ENCODE results near the gene SMARCA2. TPM values are rescaled to one million over a fixed set of nuclear protein-coding genes. Genes with fewer than 3 reads are reported as not detected.

Gene SMARCA2
- total and polyA plus RNA-seq, 9 donors: 78.4 to 149 (median 95.6) TPM

- Histone ChIP-seq H3K4me3 (ENCODE audit: low read length) (no peak overlapping the region), H3K36me3 (ENCODE audit: control insufficient read depth, insufficient read depth, low read length) (peaks cover 15% of the 10 kb centered on the region), H3K9me3 (replicated peaks; ENCODE audit: control insufficient read depth, low read depth, low read length) (peaks cover 4% of the 10 kb centered on the region), H3K4me1 (ENCODE audit: control insufficient read depth, insufficient read depth, low read length) (no peaks in the 10 kb centered on the region), H3K27ac (ENCODE audit: low read length) (no peak overlapping the region), H3K27me3 (ENCODE audit: control insufficient read depth, insufficient read depth, low read length) (no peaks in the 10 kb centered on the region)
- no CpG with 5 or more reads among the region's 2 CpGs for WGBS (ENCODE audit: insufficient coverage)
- DNase-seq: no peak
Observed at GRCh38 chr9:2196757-2197156, 181.6 kb downstream of the SMARCA2 start.

GRCh38 chr9:2198956-2199635, 183.9 kb downstream of the SMARCA2 start:
- Histone ChIP-seq H3K4me3 (ENCODE audit: low read length) (no peak overlapping the region), H3K4me1 (ENCODE audit: control insufficient read depth, insufficient read depth, low read length) (no peaks in the 10 kb centered on the region), H3K9me3 (replicated peaks; ENCODE audit: control insufficient read depth, low read depth, low read length) (peaks cover 4% of the 10 kb centered on the region), H3K27ac (ENCODE audit: low read length) (no peak overlapping the region), H3K36me3 (ENCODE audit: control insufficient read depth, insufficient read depth, low read length) (peaks cover 10% of the 10 kb centered on the region), H3K27me3 (ENCODE audit: control insufficient read depth, insufficient read depth, low read length) (no peaks in the 10 kb centered on the region)
- DNase-seq: no peak
- WGBS (ENCODE audit: insufficient coverage): 71% methylated on average over 1 of the region's 4 CpGs

- Histone ChIP-seq H3K36me3 (ENCODE audit: control insufficient read depth, insufficient read depth, low read length) (peaks cover 7% of the 10 kb centered on the region), H3K27me3 (ENCODE audit: control insufficient read depth, insufficient read depth, low read length) (no peaks in the 10 kb centered on the region), H3K4me3 (ENCODE audit: low read length) (no peak overlapping the region), H3K4me1 (ENCODE audit: control insufficient read depth, insufficient read depth, low read length) (no peaks in the 10 kb centered on the region), H3K9me3 (replicated peaks; ENCODE audit: control insufficient read depth, low read depth, low read length) (peaks cover 4% of the 10 kb centered on the region), H3K27ac (ENCODE audit: low read length) (no peak overlapping the region)
- DNase-seq: no peak
- 88% methylated on average over 5 of the region's 7 CpGs for WGBS (ENCODE audit: insufficient coverage)
Observed at GRCh38 chr9:2199999-2200796, 185.1 kb downstream of the SMARCA2 start.

- Histone ChIP-seq H3K27me3 (ENCODE audit: control insufficient read depth, insufficient read depth, low read length) (no peaks in the 10 kb centered on the region), H3K36me3 (ENCODE audit: control insufficient read depth, insufficient read depth, low read length) (no peaks in the 10 kb centered on the region), H3K9me3 (replicated peaks; ENCODE audit: control insufficient read depth, low read depth, low read length) (no peaks in the 10 kb centered on the region), H3K4me1 (ENCODE audit: control insufficient read depth, insufficient read depth, low read length) (no peaks in the 10 kb centered on the region), H3K4me3 (ENCODE audit: low read length) (no peak overlapping the region), H3K27ac (ENCODE audit: low read length) (no peak overlapping the region)
- no CpG with 5 or more reads among the region's 4 CpGs for WGBS (ENCODE audit: insufficient coverage)
- DNase-seq: no peak
Observed at GRCh38 chr9:2208465-2208864, 193.3 kb downstream of the SMARCA2 start.

- Histone ChIP-seq H3K27ac (ENCODE audit: low read length) (no peak overlapping the region), H3K36me3 (ENCODE audit: control insufficient read depth, insufficient read depth, low read length) (no peaks in the 10 kb centered on the region), H3K9me3 (replicated peaks; ENCODE audit: control insufficient read depth, low read depth, low read length) (no peaks in the 10 kb centered on the region), H3K27me3 (ENCODE audit: control insufficient read depth, insufficient read depth, low read length) (no peaks in the 10 kb centered on the region), H3K4me3 (ENCODE audit: low read length) (no peak overlapping the region), H3K4me1 (ENCODE audit: control insufficient read depth, insufficient read depth, low read length) (no peaks in the 10 kb centered on the region)
- DNase-seq: no peak
Observed at GRCh38 chr9:2208991-2209390, 193.8 kb downstream of the SMARCA2 start.

GRCh38 chr9:2209400-2209799, 194.3 kb downstream of the SMARCA2 start:
- Histone ChIP-seq H3K27ac (ENCODE audit: low read length) (no peak overlapping the region), H3K4me3 (ENCODE audit: low read length) (no peak overlapping the region), H3K36me3 (ENCODE audit: control insufficient read depth, insufficient read depth, low read length) (no peaks in the 10 kb centered on the region), H3K27me3 (ENCODE audit: control insufficient read depth, insufficient read depth, low read length) (no peaks in the 10 kb centered on the region), H3K4me1 (ENCODE audit: control insufficient read depth, insufficient read depth, low read length) (no peaks in the 10 kb centered on the region), H3K9me3 (replicated peaks; ENCODE audit: control insufficient read depth, low read depth, low read length) (no peaks in the 10 kb centered on the region)
- no peak for DNase-seq
- WGBS (ENCODE audit: insufficient coverage): 89% methylated on average over 1 of the region's 2 CpGs

- H3K27ac ChIP-seq (ENCODE audit: low read length): no peak overlapping the region
- H3K4me3 ChIP-seq (ENCODE audit: low read length): no peak overlapping the region
- H3K9me3 ChIP-seq (replicated peaks; ENCODE audit: control insufficient read depth, low read depth, low read length): no peaks in the 10 kb centered on the region
- DNase-seq: no peak
- no peaks in the 10 kb centered on the region for H3K4me1 ChIP-seq (ENCODE audit: control insufficient read depth, insufficient read depth, low read length)
- no peaks in the 10 kb centered on the region for H3K27me3 ChIP-seq (ENCODE audit: control insufficient read depth, insufficient read depth, low read length)
- no CpG with 5 or more reads among the region's 2 CpGs for WGBS (ENCODE audit: insufficient coverage)
- H3K36me3 ChIP-seq (ENCODE audit: control insufficient read depth, insufficient read depth, low read length): no peaks in the 10 kb centered on the region
Observed at GRCh38 chr9:2210201-2210600, 195.1 kb downstream of the SMARCA2 start.

- H3K4me3 ChIP-seq (ENCODE audit: low read length): no peak overlapping the region
- H3K36me3 ChIP-seq (ENCODE audit: control insufficient read depth, insufficient read depth, low read length): no peaks in the 10 kb centered on the region
- no peaks in the 10 kb centered on the region for H3K4me1 ChIP-seq (ENCODE audit: control insufficient read depth, insufficient read depth, low read length)
- H3K27me3 ChIP-seq (ENCODE audit: control insufficient read depth, insufficient read depth, low read length): no peaks in the 10 kb centered on the region
- 100% methylated on average over 1 of the region's 6 CpGs for WGBS (ENCODE audit: insufficient coverage)
- no peak overlapping the region for H3K27ac ChIP-seq (ENCODE audit: low read length)
- no peak for DNase-seq
- H3K9me3 ChIP-seq (replicated peaks; ENCODE audit: control insufficient read depth, low read depth, low read length): no peaks in the 10 kb centered on the region
Observed at GRCh38 chr9:2213830-2214468, 198.8 kb downstream of the SMARCA2 start.

- no peak for DNase-seq
- no peaks in the 10 kb centered on the region for H3K27me3 ChIP-seq (ENCODE audit: control insufficient read depth, insufficient read depth, low read length)
- H3K36me3 ChIP-seq (ENCODE audit: control insufficient read depth, insufficient read depth, low read length): no peaks in the 10 kb centered on the region
- no peaks in the 10 kb centered on the region for H3K4me1 ChIP-seq (ENCODE audit: control insufficient read depth, insufficient read depth, low read length)
- no peaks in the 10 kb centered on the region for H3K9me3 ChIP-seq (replicated peaks; ENCODE audit: control insufficient read depth, low read depth, low read length)
- WGBS (ENCODE audit: insufficient coverage): 80% methylated on average over 1 of the region's 5 CpGs
- H3K27ac ChIP-seq (ENCODE audit: low read length): no peak overlapping the region
- H3K4me3 ChIP-seq (ENCODE audit: low read length): no peak overlapping the region
Observed at GRCh38 chr9:2214707-2215106, 199.6 kb downstream of the SMARCA2 start.

GRCh38 chr9:2215921-2216441, 200.8 kb downstream of the SMARCA2 start:
- no peak for DNase-seq
- no peaks in the 10 kb centered on the region for H3K27me3 ChIP-seq (ENCODE audit: control insufficient read depth, insufficient read depth, low read length)
- H3K27ac ChIP-seq (ENCODE audit: low read length): no peak overlapping the region
- H3K9me3 ChIP-seq (replicated peaks; ENCODE audit: control insufficient read depth, low read depth, low read length): no peaks in the 10 kb centered on the region
- H3K36me3 ChIP-seq (ENCODE audit: control insufficient read depth, insufficient read depth, low read length): no peaks in the 10 kb centered on the region
- H3K4me3 ChIP-seq (ENCODE audit: low read length): no peak overlapping the region
- 80% methylated on average over 2 of the region's 8 CpGs for WGBS (ENCODE audit: insufficient coverage)
- H3K4me1 ChIP-seq (ENCODE audit: control insufficient read depth, insufficient read depth, low read length): no peaks in the 10 kb centered on the region
